SK-N-SH (cell line): ENCODE measurements around the gene ALS2CL. TPM values are rescaled to one million over a fixed set of nuclear protein-coding genes. Genes with fewer than 3 reads are reported as not detected.

Experiments
- CTCF ChIA-PET: fragments of 300-600, 350-600 bp; formaldehyde crosslinking; extraction: SDS; loops from one replicate; lab custom pipeline; 2021; lab: Yijun Ruan, JAX
- POLR2A ChIA-PET: fragments of 350-600 bp; sonication (Branson Sonifier 250); formaldehyde crosslinking; extraction: SDS; loops from one replicate; lab custom pipeline; 2020; ENCODE audit warnings: antibody characterized with exemption, inconsistent platforms; lab: Yijun Ruan, JAX
- DNase-seq: peaks from one replicate; pipeline ENCODE4 v3.0.0; 2012
- H2AFZ ChIP-seq: fragments of 200-600 bp; sonication (generic); 2 replicates; pipeline ENCODE4 v1.8.1; 2016; ENCODE audit warnings: antibody characterized with exemption, mild to moderate bottlenecking, low read depth
- H3F3A ChIP-seq: fragments of 200-600 bp; sonication (generic); replicated peaks from 2 replicates; pipeline ENCODE3; 2016; ENCODE audit warnings: antibody characterized with exemption, mild to moderate bottlenecking; ENCODE audit not compliant: insufficient read depth
- H3K27ac ChIP-seq, 2 experiments: fragments of 200-500 bp in 1 of 2; fragments of 200-600 bp in 1 of 2; sonication (Bioruptor generic) in 1 of 2; sonication (generic), shearing (Covaris generic) in 1 of 2; 2 replicates each; pipeline versions ENCODE4 v1.5.1 to v1.6.1; 2014 to 2016; ENCODE audit warnings: low read depth in 2 of 2, inconsistent platforms in 1 of 2, low read length in 1 of 2, mild to moderate bottlenecking in 1 of 2, mixed read lengths in 1 of 2
- H3K27me3 ChIP-seq: fragments of 200-600 bp; sonication (generic), shearing (Covaris generic); 2 replicates; pipeline ENCODE4 v1.6.1; 2016; ENCODE audit warnings: mixed run types; ENCODE audit not compliant: insufficient read depth
- H3K36me3 ChIP-seq, 2 experiments: fragments of 200-500 bp in 1 of 2; fragments of 200-600 bp in 1 of 2; sonication (Bioruptor generic) in 1 of 2; sonication (generic) in 1 of 2; replicated peaks in 1 of 2; 2 replicates each; pipeline versions ENCODE3 to v1.5.1; 2014 to 2016; ENCODE audit warnings: low read length in 1 of 2, mild to moderate bottlenecking in 1 of 2; ENCODE audit not compliant: insufficient read depth in 2 of 2, control insufficient read depth in 1 of 2
- H3K4me1 ChIP-seq, 2 experiments: fragments of 200-500 bp in 1 of 2; fragments of 200-600 bp in 1 of 2; sonication (Bioruptor generic) in 1 of 2; sonication (generic), shearing (Covaris generic) in 1 of 2; 2 replicates each; pipeline versions ENCODE4 v1.5.1 to v1.6.1; 2014 to 2016; ENCODE audit warnings: low read depth in 1 of 2, low read length in 1 of 2, mixed run types in 1 of 2; ENCODE audit not compliant: insufficient read depth in 2 of 2, control insufficient read depth in 1 of 2
- H3K4me2 ChIP-seq: fragments of 200-600 bp; sonication (generic), shearing (Covaris generic); 2 replicates; pipeline ENCODE4 v1.6.1; 2017; ENCODE audit warnings: mixed run types
- H3K4me3 ChIP-seq, 2 experiments: fragments of 200-500 bp in 1 of 2; fragments of 200-600 bp in 1 of 2; sonication (Bioruptor generic) in 1 of 2; sonication (generic), shearing (Covaris generic) in 1 of 2; 2 replicates each; pipeline versions ENCODE4 v1.5.1 to v1.8.1; 2014 to 2016; ENCODE audit warnings: low read depth in 2 of 2, inconsistent platforms in 1 of 2, low read length in 1 of 2, mild to moderate bottlenecking in 1 of 2, mixed read lengths in 1 of 2, moderate library complexity in 1 of 2
- H3K79me2 ChIP-seq: fragments of 200-600 bp; sonication (generic); 2 replicates; pipeline ENCODE4 v1.8.1; 2017; ENCODE audit warnings: mild to moderate bottlenecking; ENCODE audit not compliant: insufficient read depth
- H3K9ac ChIP-seq: fragments of 200-600 bp; sonication (generic); 2 replicates; pipeline ENCODE4 v1.6.1; 2017; ENCODE audit warnings: mixed run types
- H3K9me2 ChIP-seq: fragments of 200-600 bp; sonication (generic); 2 replicates; pipeline ENCODE4 v1.6.1; 2017; ENCODE audit warnings: mixed run types
- H3K9me3 ChIP-seq: fragments of 200-600 bp; sonication (generic); 2 replicates; pipeline ENCODE4 v1.6.1; 2017; ENCODE audit warnings: mixed run types, mild to moderate bottlenecking, moderate library complexity
- H4K20me1 ChIP-seq: fragments of 200-600 bp; sonication (generic); 2 replicates; pipeline ENCODE4 v1.6.1; 2017; ENCODE audit warnings: mild to moderate bottlenecking, mixed run types; ENCODE audit not compliant: insufficient read depth
- CHD2 ChIP-seq: fragments of 150-350 bp; IDR thresholded peaks from 2 replicates; pipeline ENCODE4 v1.6.1; 2018; ENCODE audit warnings: low read length; ENCODE audit not compliant: partially characterized antibody
- ELF1 ChIP-seq: IDR thresholded peaks from 2 replicates; pipeline ENCODE4 v1.4.0; 2012
- EZH2phosphoT487 ChIP-seq: fragments of 200-600 bp; sonication (generic); IDR thresholded peaks from 2 replicates; pipeline ENCODE4 v1.6.1; 2017; ENCODE audit warnings: low read depth, mixed run types, mild to moderate bottlenecking, antibody characterized with exemption, moderate library complexity, borderline replicate concordance
- FOSL2 ChIP-seq: IDR thresholded peaks from 2 replicates; pipeline ENCODE4 v1.4.0; 2012; ENCODE audit warnings: low read depth, mild to moderate bottlenecking, moderate library complexity, borderline replicate concordance
- FOXM1 ChIP-seq: IDR thresholded peaks from 2 replicates; pipeline ENCODE4 v1.4.0; 2012; ENCODE audit warnings: low read depth, mild to moderate bottlenecking
- GATA2 ChIP-seq: sonication (generic); formaldehyde crosslinking; IDR thresholded peaks from 2 replicates; pipeline ENCODE4 v1.5.0; 2020; ENCODE audit warnings: mild to moderate bottlenecking, missing genetic modification reagents
- IRF3 ChIP-seq: fragments of 150-350 bp; IDR thresholded peaks from 2 replicates; pipeline ENCODE4 v1.6.1; 2016; ENCODE audit warnings: mild to moderate bottlenecking, low read depth, low read length
- MAX ChIP-seq: IDR thresholded peaks from 2 replicates; pipeline ENCODE4 v1.4.0; 2012; ENCODE audit warnings: low read depth
- MEF2A ChIP-seq: IDR thresholded peaks from 2 replicates; pipeline ENCODE4 v1.4.0; 2012; ENCODE audit warnings: low read depth, borderline replicate concordance
- MXI1 ChIP-seq: IDR thresholded peaks from 2 replicates; pipeline ENCODE4 v1.6.1; 2012; ENCODE audit warnings: mild to moderate bottlenecking, low read depth, low read length, improper control_type of control experiment
- NFIC ChIP-seq: IDR thresholded peaks from 2 replicates; pipeline ENCODE4 v1.4.0; 2012; ENCODE audit warnings: borderline replicate concordance
- NRF1 ChIP-seq: IDR thresholded peaks from 2 replicates; pipeline ENCODE4 v1.6.1; 2012; ENCODE audit warnings: low read depth, mild to moderate bottlenecking, low read length
- RAD21 ChIP-seq: IDR thresholded peaks from 2 replicates; pipeline ENCODE4 v1.6.1; 2012; ENCODE audit warnings: mild to moderate bottlenecking, low read length
- RFX5 ChIP-seq: IDR thresholded peaks from 2 replicates; pipeline ENCODE4 v1.6.1; 2012; ENCODE audit warnings: mild to moderate bottlenecking, improper control_type of control experiment, low read length
- RXRA ChIP-seq: IDR thresholded peaks from 2 replicates; pipeline ENCODE4 v1.4.0; 2012; ENCODE audit warnings: low read depth, mild to moderate bottlenecking, borderline replicate concordance
- SMC3 ChIP-seq: IDR thresholded peaks from 2 replicates; pipeline ENCODE4 v1.6.1; 2012; ENCODE audit warnings: low read depth, low read length, improper control_type of control experiment
- YY1 ChIP-seq: IDR thresholded peaks from 2 replicates; pipeline ENCODE4 v1.4.0; 2012; ENCODE audit warnings: low read depth, mild to moderate bottlenecking
- WGBS: methylation state at CpG from one replicate; pipeline ENCODE4 v1.1.6; 2017; ENCODE audit warnings: low lambda C conversion rate; 5-methylcytosine and 5-hydroxymethylcytosine counted together
- polyA plus RNA-seq, 3 experiments: library from polyadenylated mRNA; depleted of rRNA; stranded (reverse); fragments of >200 nt; gene quantifications; 2 replicates each; pipeline ENCODE4 v1.2.3, GENCODE V29; 2012

ALS2CL gene
- polyA plus RNA-seq, 1 of the 3 experiments (the other 2 are of a cell fraction), result 0.18 TPM

GRCh38 chr3:46711305-46711704 lies 17.8 kb upstream of the ALS2CL start:
- POLR2A ChIA-PET, result no interaction called here
- no peaks in the 10 kb centered on the region for H3F3A ChIP-seq
- H3K27me3 ChIP-seq, result no peaks in the 10 kb centered on the region
- H3K4me3 ChIP-seq, result no peak overlapping the region
- no peak overlapping the region for H2AFZ ChIP-seq
- no peak for DNase-seq
- no peak overlapping the region for H3K4me2 ChIP-seq
- H3K36me3 ChIP-seq, result no peaks in the 10 kb centered on the region
- no peaks in the 10 kb centered on the region for H3K9me3 ChIP-seq
- H4K20me1 ChIP-seq, result no peaks in the 10 kb centered on the region
- no peaks in the 10 kb centered on the region for H3K79me2 ChIP-seq
- no peak overlapping the region for H3K9ac ChIP-seq
- CTCF ChIA-PET, result interaction anchor here (1.2 to 2.6 kb wide), 4 partner anchors 9 to 198 kb away, joined by 5 to 11 read pairs (median 10); no protein-coding TSS in a partner anchor
- TF ChIP-seq MAX, result no peak
- no peak for TF ChIP-seq RAD21
- TF ChIP-seq GATA2 (CRISPR knock-in tag), result no peak
- no peak for TF ChIP-seq RFX5
- TF ChIP-seq ELF1, result no peak
- no peak for TF ChIP-seq NRF1
- TF ChIP-seq FOXM1, result no peak
- TF ChIP-seq, all 33 proteins: peak for 0
- no peaks in the 10 kb centered on the region; a peak in 1 of 4 replicates for H3K4me1 ChIP-seq
- H3K9me2 ChIP-seq, result no peaks in the 10 kb centered on the region
- WGBS, result 50% methylated on average over 2 of the region's 2 CpGs
- H3K27ac ChIP-seq, result no peak overlapping the region

GRCh38 chr3:46710671-46711295 lies 17.3 kb upstream of the ALS2CL start:
- Histone ChIP-seq H3K9me3 (no peaks in the 10 kb centered on the region), H3K36me3 (no peaks in the 10 kb centered on the region), H3K4me2 (no peak overlapping the region), H3K79me2 (no peaks in the 10 kb centered on the region), H4K20me1 (no peaks in the 10 kb centered on the region), H3K4me1 (no peaks in the 10 kb centered on the region; a peak in 1 of 4 replicates), H3K4me3 (no peak overlapping the region), H3K27me3 (no peaks in the 10 kb centered on the region), H3K9me2 (no peaks in the 10 kb centered on the region), H3K9ac (no peak overlapping the region), H2AFZ (no peak overlapping the region), H3K27ac (no peak overlapping the region), H3F3A (no peaks in the 10 kb centered on the region)
- ChIA-PET POLR2A (no interaction called here), CTCF (interaction anchor here (1.2 to 2.6 kb wide), 6 partner anchors 8 to 222 kb away, joined by 3 to 11 read pairs (median 6); no protein-coding TSS in a partner anchor)
- no peak for TF ChIP-seq IRF3
- DNase-seq, result no peak
- WGBS, result 75% methylated on average over 5 of the region's 6 CpGs

- 22% methylated on average over 7 of the region's 7 CpGs for WGBS
- no peak overlapping the region for H3K27ac ChIP-seq
- ChIA-PET CTCF (interaction anchor here (1.2 to 5.6 kb wide), 7 partner anchors 8 to 222 kb away, joined by 3 to 26 read pairs (median 6); no protein-coding TSS in a partner anchor), POLR2A (no interaction called here)
- H4K20me1 ChIP-seq, result no peaks in the 10 kb centered on the region
- no peak overlapping the region for H3K4me3 ChIP-seq
- DNase-seq, result no peak
- no peaks in the 10 kb centered on the region for H3K79me2 ChIP-seq
- no peaks in the 10 kb centered on the region for H3K9me3 ChIP-seq
- no peak overlapping the region for H3K4me2 ChIP-seq
- H3K27me3 ChIP-seq, result no peaks in the 10 kb centered on the region
- H3F3A ChIP-seq, result no peaks in the 10 kb centered on the region
- peaks cover 0 to 2% of the 10 kb centered on the region in 2 experiments; a peak in 1 of 4 replicates for H3K4me1 ChIP-seq
- no peak overlapping the region for H2AFZ ChIP-seq
- no peaks in the 10 kb centered on the region for H3K9me2 ChIP-seq
- no peaks in the 10 kb centered on the region for H3K36me3 ChIP-seq
- H3K9ac ChIP-seq, result no peak overlapping the region
- TF ChIP-seq YY1 (no peak), CHD2 (no peak), MEF2A (no peak), RXRA (no peak), IRF3 (no peak), MXI1 (no peak), SMC3 (no peak), RAD21 (no peak), EZH2phosphoT487 (no peak), FOSL2 (no peak), NFIC (no peak)
Observed at GRCh38 chr3:46710229-46710628, 16.8 kb upstream of the ALS2CL start.
